HEK293 (cell line): ENCODE measurements around the gene TMEM92.
A peak's percentile ranks its signal among the peaks of the same experiment; 100 is the strongest.

ENCODE experiments used
- CTCF ChIA-PET: fragments of 350-600 bp; formaldehyde crosslinking; extraction: SDS; loops from one replicate; lab custom pipeline; 2021; ENCODE audit warnings: antibody characterized with exemption; lab: Yijun Ruan, JAX
- POLR2A ChIA-PET: fragments of 300-600 bp; formaldehyde crosslinking; extraction: SDS; loops from one replicate; lab custom pipeline; 2020; ENCODE audit warnings: antibody characterized with exemption, inconsistent platforms; lab: Yijun Ruan, JAX
- H3K27ac ChIP-seq: fragments of 200-500 bp; sonication (Bioruptor generic); 2 replicates; pipeline ENCODE4 v1.5.1; 2014; ENCODE audit warnings: low read depth, low read length, control low read depth, inconsistent platforms; ENCODE audit errors: extremely low read depth
- H3K36me3 ChIP-seq, 2 experiments: fragments of 200-500 bp in 1 of 2; sonication (Bioruptor generic) in 1 of 2; 1 replicate in 1 of 2; 2 replicates in 1 of 2; pipeline ENCODE4 v1.5.1; 2014 to 2017; ENCODE audit warnings: inconsistent platforms in 2 of 2, low read length in 2 of 2; ENCODE audit not compliant: control insufficient read depth in 2 of 2, insufficient read depth in 1 of 2
- H3K4me1 ChIP-seq: fragments of 200-500 bp; sonication (Bioruptor generic); 2 replicates; pipeline ENCODE4 v1.5.1; 2014; ENCODE audit warnings: mild to moderate bottlenecking, low read length, inconsistent platforms; ENCODE audit not compliant: control insufficient read depth, insufficient read depth
- H3K4me3 ChIP-seq: 2 replicates; pipeline ENCODE4 v1.5.1; 2011; ENCODE audit warnings: low read depth, mild to moderate bottlenecking, control low read depth, low read length, moderate library complexity
- H3K9me3 ChIP-seq: fragments of 200-500 bp; sonication (Bioruptor generic); 2 replicates; pipeline ENCODE4 v1.5.1; 2014; ENCODE audit warnings: low read depth, low read length, inconsistent platforms; ENCODE audit not compliant: control insufficient read depth, insufficient read depth
- PRDM1 ChIP-seq: fragments of 450-650 bp; formaldehyde crosslinking; IDR thresholded peaks from 2 replicates; pipeline ENCODE4; 2016; ENCODE audit warnings: missing biosample characterization, missing genetic modification characterization
- SCRT2 ChIP-seq: fragments of 450-650 bp; formaldehyde crosslinking; IDR thresholded peaks from 2 replicates; pipeline ENCODE4 v1.5.1; 2016; ENCODE audit warnings: missing biosample characterization, missing genetic modification characterization
- ZEB2 ChIP-seq: fragments of 450-650 bp; formaldehyde crosslinking; IDR thresholded peaks from 2 replicates; pipeline ENCODE4 v1.5.1; 2016; ENCODE audit warnings: missing biosample characterization, missing genetic modification characterization
- ZIC2 ChIP-seq: fragments of 450-650 bp; formaldehyde crosslinking; IDR thresholded peaks from 2 replicates; pipeline ENCODE4 v1.5.1; 2016; ENCODE audit warnings: missing biosample characterization, missing genetic modification characterization
- ZNF202 ChIP-seq: fragments of 450-650 bp; formaldehyde crosslinking; IDR thresholded peaks from 2 replicates; pipeline ENCODE4 v1.5.1; 2016; ENCODE audit warnings: missing biosample characterization, missing genetic modification characterization, borderline replicate concordance
- ZNF221 ChIP-seq: fragments of 450-650 bp; formaldehyde crosslinking; IDR thresholded peaks from 2 replicates; pipeline ENCODE4 v1.5.1; 2017; ENCODE audit warnings: missing biosample characterization, missing genetic modification characterization, borderline replicate concordance
- ZNF23 ChIP-seq: fragments of 450-650 bp; formaldehyde crosslinking; IDR thresholded peaks from 2 replicates; pipeline ENCODE4 v1.5.1; 2016; ENCODE audit warnings: missing biosample characterization, missing genetic modification characterization, borderline replicate concordance
- ZNF274 ChIP-seq, 2 experiments: fragments of 200-500 bp in 1 of 2; fragments of 450-650 bp in 1 of 2; sonication (Bioruptor generic) in 1 of 2; formaldehyde crosslinking in 1 of 2; IDR thresholded peaks; 2 replicates each; pipeline versions ENCODE4 v1.5.1 to v1.6.1; 2014 to 2016; ENCODE audit warnings: borderline replicate concordance in 1 of 2, inconsistent platforms in 1 of 2, low read length in 1 of 2, missing biosample characterization in 1 of 2, missing genetic modification characterization in 1 of 2
- ZNF302 ChIP-seq: fragments of 450-650 bp; formaldehyde crosslinking; IDR thresholded peaks from 2 replicates; pipeline ENCODE4 v1.5.1; 2016; ENCODE audit warnings: missing biosample characterization, missing genetic modification characterization, low read depth
- ZNF366 ChIP-seq: fragments of 450-650 bp; formaldehyde crosslinking; conservative IDR thresholded peaks from 2 replicates; pipeline ENCODE4 v1.5.1; 2016; ENCODE audit warnings: missing biosample characterization, missing genetic modification characterization
- ZNF404 ChIP-seq: fragments of 450-650 bp; formaldehyde crosslinking; IDR thresholded peaks from 2 replicates; pipeline ENCODE4 v1.5.1; 2017; ENCODE audit warnings: missing biosample characterization, missing genetic modification characterization
- ZNF423 ChIP-seq: fragments of 450-650 bp; formaldehyde crosslinking; IDR thresholded peaks from 2 replicates; pipeline ENCODE4 v1.5.1; 2016; ENCODE audit warnings: missing biosample characterization, missing genetic modification characterization
- ZNF510 ChIP-seq: fragments of 450-650 bp; formaldehyde crosslinking; IDR thresholded peaks from 2 replicates; pipeline ENCODE4 v1.5.1; 2018; ENCODE audit warnings: mild to moderate bottlenecking, missing genetic modification characterization, missing biosample characterization; ENCODE audit not compliant: insufficient replicate concordance
- ZNF560 ChIP-seq: fragments of 450-650 bp; formaldehyde crosslinking; IDR thresholded peaks from 2 replicates; pipeline ENCODE4 v1.5.1; 2017; ENCODE audit warnings: missing biosample characterization, missing genetic modification characterization, borderline replicate concordance
- ZNF561 ChIP-seq: fragments of 450-650 bp; IDR thresholded peaks from 2 replicates; pipeline ENCODE4 v1.5.1; 2018; ENCODE audit warnings: missing biosample characterization, missing genetic modification characterization, borderline replicate concordance
- ZNF658 ChIP-seq: fragments of 450-650 bp; formaldehyde crosslinking; IDR thresholded peaks from 2 replicates; pipeline ENCODE4; 2016; ENCODE audit warnings: missing biosample characterization, missing genetic modification characterization
- ZNF701 ChIP-seq: fragments of 450-650 bp; formaldehyde crosslinking; IDR thresholded peaks from 2 replicates; pipeline ENCODE4 v1.5.1; 2016; ENCODE audit warnings: missing biosample characterization, missing genetic modification characterization
- ZNF707 ChIP-seq: fragments of 450-650 bp; formaldehyde crosslinking; IDR thresholded peaks from 2 replicates; pipeline ENCODE4 v1.5.1; 2016; ENCODE audit warnings: missing biosample characterization, missing genetic modification characterization
- ZNF776 ChIP-seq: fragments of 450-650 bp; formaldehyde crosslinking; IDR thresholded peaks from 2 replicates; pipeline ENCODE4 v1.5.0; 2017; ENCODE audit warnings: missing biosample characterization, missing genetic modification characterization, borderline replicate concordance
- ZNF785 ChIP-seq: fragments of 450-650 bp; formaldehyde crosslinking; IDR thresholded peaks from 2 replicates; pipeline ENCODE4 v1.5.1; 2016; ENCODE audit warnings: missing biosample characterization, missing genetic modification characterization
- TF ChIP-seq, protein P1 (sequence below): fragments of 450-650 bp; formaldehyde crosslinking; IDR thresholded peaks from 2 replicates; pipeline ENCODE4 v1.5.1; 2017; ENCODE audit warnings: missing biosample characterization, missing genetic modification characterization
- TF ChIP-seq, protein P2 (sequence below): fragments of 450-650 bp; formaldehyde crosslinking; IDR thresholded peaks from 2 replicates; pipeline ENCODE4 v1.5.1; 2017; ENCODE audit warnings: missing biosample characterization, missing genetic modification characterization
- TF ChIP-seq, protein P3 (sequence below): fragments of 450-650 bp; formaldehyde crosslinking; IDR thresholded peaks from 2 replicates; pipeline ENCODE4 v1.5.1; 2017; ENCODE audit warnings: missing biosample characterization, missing genetic modification characterization

Gene TMEM92

DNA sequence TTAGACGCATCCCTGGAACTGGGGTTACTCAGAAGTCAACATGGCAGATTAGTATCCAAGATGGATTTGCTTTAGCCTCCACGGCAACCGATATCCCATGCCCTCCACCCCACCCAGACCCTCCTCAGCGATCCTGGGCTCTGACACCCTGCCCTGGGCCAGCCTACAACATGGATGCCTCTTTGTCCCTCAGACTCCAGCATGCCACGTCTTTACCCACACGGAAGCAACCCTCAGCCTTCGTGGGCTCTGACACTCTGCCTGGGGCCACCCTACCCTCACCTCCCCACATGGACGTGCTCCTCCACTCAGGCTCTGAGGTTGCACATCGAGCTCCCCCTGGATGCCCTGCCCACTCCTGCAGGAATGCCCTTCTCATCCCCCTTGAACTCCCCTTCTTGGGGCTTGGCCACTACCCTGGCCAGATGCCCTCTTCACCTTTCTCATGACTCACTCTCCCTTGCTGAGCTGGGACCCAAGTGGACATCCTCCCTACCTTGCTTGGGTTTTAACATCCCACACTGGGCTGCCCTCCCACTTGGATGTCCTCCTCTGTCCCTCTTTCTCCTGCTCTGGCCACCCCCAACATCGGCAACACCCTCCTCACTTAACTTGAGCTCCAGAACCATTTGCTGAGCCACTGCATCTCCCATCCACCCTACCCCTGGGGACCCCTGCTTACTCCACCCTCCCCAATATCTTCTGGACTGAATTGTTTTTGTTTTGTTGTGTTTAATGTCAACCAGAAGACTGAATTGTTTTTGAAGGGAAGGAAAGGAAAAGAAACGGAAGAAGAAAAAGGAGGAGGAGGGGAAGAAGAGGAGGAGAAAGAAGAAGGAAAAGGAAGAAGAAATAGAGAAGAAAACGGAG, 18.3 kb upstream of the TMEM92 start:
- no peaks in the 10 kb centered on the region for H3K9me3 ChIP-seq
- H3K27ac ChIP-seq: no peak overlapping the region
- H3K4me1 ChIP-seq: no peaks in the 10 kb centered on the region
- no peak overlapping the region for H3K4me3 ChIP-seq
- ChIA-PET CTCF (interaction anchor here (0.6 to 2.0 kb wide), 6 partner anchors 12 to 293 kb away, joined by 3 to 6 read pairs (median 3); no protein-coding TSS in a partner anchor), POLR2A (no interaction called here)
- H3K36me3 ChIP-seq: no peaks in the 10 kb centered on the region
- TF ChIP-seq ZNF423 (tag by site-specific recombination) (no peak), ZNF274 (IDR thresholded peaks at IDR 0.05; ENCODE audit: low read length) (no peak), ZNF274 (tag by site-specific recombination; IDR thresholded peaks at IDR 0.05; ENCODE audit: borderline replicate concordance) (no peak), ZNF785 (tag by site-specific recombination) (no peak), ZNF366 (tag by site-specific recombination) (peak; percentile 70)
- TF ChIP-seq, protein P1, sequence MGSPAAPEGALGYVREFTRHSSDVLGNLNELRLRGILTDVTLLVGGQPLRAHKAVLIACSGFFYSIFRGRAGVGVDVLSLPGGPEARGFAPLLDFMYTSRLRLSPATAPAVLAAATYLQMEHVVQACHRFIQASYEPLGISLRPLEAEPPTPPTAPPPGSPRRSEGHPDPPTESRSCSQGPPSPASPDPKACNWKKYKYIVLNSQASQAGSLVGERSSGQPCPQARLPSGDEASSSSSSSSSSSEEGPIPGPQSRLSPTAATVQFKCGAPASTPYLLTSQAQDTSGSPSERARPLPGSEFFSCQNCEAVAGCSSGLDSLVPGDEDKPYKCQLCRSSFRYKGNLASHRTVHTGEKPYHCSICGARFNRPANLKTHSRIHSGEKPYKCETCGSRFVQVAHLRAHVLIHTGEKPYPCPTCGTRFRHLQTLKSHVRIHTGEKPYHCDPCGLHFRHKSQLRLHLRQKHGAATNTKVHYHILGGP (tag by site-specific recombination): no peak

- TF ChIP-seq ZNF658 (tag by site-specific recombination) (no peak), ZNF221 (tag by site-specific recombination) (no peak), PRDM1 (no peak), ZIC2 (tag by site-specific recombination) (no peak), ZNF510 (tag by site-specific recombination) (no peak), ZNF701 (tag by site-specific recombination) (no peak), ZNF302 (tag by site-specific recombination) (no peak), ZNF776 (tag by site-specific recombination) (no peak), ZNF423 (tag by site-specific recombination) (no peak), ZNF561 (no peak), ZNF707 (no peak), ZNF560 (tag by site-specific recombination) (no peak), ZNF202 (tag by site-specific recombination) (no peak), ZNF23 (tag by site-specific recombination) (no peak), SCRT2 (no peak), ZEB2 (tag by site-specific recombination) (no peak), ZNF404 (tag by site-specific recombination) (no peak)
- TF ChIP-seq, protein P1 (tag by site-specific recombination): no peak
- TF ChIP-seq, protein P2, sequence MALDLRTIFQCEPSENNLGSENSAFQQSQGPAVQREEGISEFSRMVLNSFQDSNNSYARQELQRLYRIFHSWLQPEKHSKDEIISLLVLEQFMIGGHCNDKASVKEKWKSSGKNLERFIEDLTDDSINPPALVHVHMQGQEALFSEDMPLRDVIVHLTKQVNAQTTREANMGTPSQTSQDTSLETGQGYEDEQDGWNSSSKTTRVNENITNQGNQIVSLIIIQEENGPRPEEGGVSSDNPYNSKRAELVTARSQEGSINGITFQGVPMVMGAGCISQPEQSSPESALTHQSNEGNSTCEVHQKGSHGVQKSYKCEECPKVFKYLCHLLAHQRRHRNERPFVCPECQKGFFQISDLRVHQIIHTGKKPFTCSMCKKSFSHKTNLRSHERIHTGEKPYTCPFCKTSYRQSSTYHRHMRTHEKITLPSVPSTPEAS: no peak
- TF ChIP-seq, protein P3, sequence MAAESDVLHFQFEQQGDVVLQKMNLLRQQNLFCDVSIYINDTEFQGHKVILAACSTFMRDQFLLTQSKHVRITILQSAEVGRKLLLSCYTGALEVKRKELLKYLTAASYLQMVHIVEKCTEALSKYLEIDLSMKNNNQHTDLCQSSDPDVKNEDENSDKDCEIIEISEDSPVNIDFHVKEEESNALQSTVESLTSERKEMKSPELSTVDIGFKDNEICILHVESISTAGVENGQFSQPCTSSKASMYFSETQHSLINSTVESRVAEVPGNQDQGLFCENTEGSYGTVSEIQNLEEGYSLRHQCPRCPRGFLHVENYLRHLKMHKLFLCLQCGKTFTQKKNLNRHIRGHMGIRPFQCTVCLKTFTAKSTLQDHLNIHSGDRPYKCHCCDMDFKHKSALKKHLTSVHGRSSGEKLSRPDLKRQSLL (tag by site-specific recombination): no peak
- Histone ChIP-seq H3K36me3 (no peaks in the 10 kb centered on the region), H3K9me3 (no peaks in the 10 kb centered on the region), H3K27ac (no peak overlapping the region), H3K4me1 (no peaks in the 10 kb centered on the region), H3K4me3 (no peak overlapping the region)
- ChIA-PET POLR2A (interaction anchor here (0.5 kb wide), 1 partner anchor 385 kb away, joined by 8 read pairs; no protein-coding TSS in a partner anchor), CTCF (interaction anchor here (0.6 to 2.0 kb wide), 4 partner anchors 11 to 292 kb away, joined by 3 to 6 read pairs (median 3); no protein-coding TSS in a partner anchor)
These were observed 17.2 kb upstream of the TMEM92 start for GRCh38 chr17:50256826-50257618.
